ENCODE results near the gene NANOS1.

- TF ChIP-seq CTCF (conservative IDR thresholded peaks at IDR 0.05; ENCODE audit: low read length) (no peak), EZH2phosphoT487 (IDR thresholded peaks at IDR 0.05; ENCODE audit: borderline replicate concordance, low read depth, low read length) (no peak)
Measured at GRCh38 chr10:119025336-119025735, 4.2 kb upstream of the NANOS1 start.

Data from OCI-LY7 (cell line).